Endothelial cell of umbilical vein (primary cell): ENCODE measurements around the gene TACC3. TPM values are rescaled to one million over a fixed set of nuclear protein-coding genes. Genes with fewer than 3 reads are reported as not detected.

Experiments
- BruUV-seq: library from RNA; stranded (reverse); fragments of 400-500 nt; replicated peaks from 2 replicates; lab custom pipeline; 2021; lab: Mats Ljungman, UMichigan
- CTCF ChIA-PET: fragments of 300-600, 350-600 bp; sonication (Branson Sonifier 250); formaldehyde crosslinking; loops from one replicate; lab custom pipeline; 2021; ENCODE audit warnings: antibody characterized with exemption, inconsistent platforms; lab: Charles Lee
- POLR2A ChIA-PET: fragments of 300-600, 350-600 bp; sonication (Branson Sonifier 250); formaldehyde crosslinking; loops from one replicate; lab custom pipeline; 2021; ENCODE audit warnings: antibody characterized with exemption, inconsistent platforms; lab: Charles Lee
- DNase-seq: peaks from one replicate; pipeline ENCODE4 v3.0.0-alpha.2; 2011; ENCODE audit warnings: low read depth, low spot score
- FAIRE-seq: peaks from 2 replicates; lab custom pipeline; 2011; peaks lifted over from hg19 to GRCh38; lab: Jason Lieb, UNC
- H2AFZ ChIP-seq: 2 replicates; pipeline ENCODE4 v1.6.0; 2012; ENCODE audit warnings: low read depth, low read length, control low read depth, inconsistent platforms
- H3K27ac ChIP-seq: 2 replicates; pipeline ENCODE4 v1.5.1; 2011; ENCODE audit warnings: low read depth, mild to moderate bottlenecking, control low read depth, low read length, moderate library complexity; ENCODE audit not compliant: insufficient read depth
- H3K27me3 ChIP-seq, 2 experiments: 2 replicates each; pipeline versions ENCODE4 v1.6.0 to v1.6.1; 2011; ENCODE audit warnings: low read length in 2 of 2, mixed read lengths in 1 of 2; ENCODE audit not compliant: control insufficient read depth in 2 of 2, insufficient read depth in 2 of 2
- H3K36me3 ChIP-seq, 2 experiments: 2 replicates in 1 of 2; 3 replicates in 1 of 2; pipeline ENCODE4 v1.5.1; 2011; ENCODE audit warnings: low read length in 2 of 2, mild to moderate bottlenecking in 1 of 2, moderate library complexity in 1 of 2; ENCODE audit not compliant: control insufficient read depth in 2 of 2, insufficient read depth in 2 of 2; ENCODE audit errors: extremely low read depth in 1 of 2
- H3K4me1 ChIP-seq: 3 replicates; pipeline ENCODE4 v1.5.1; 2011; ENCODE audit warnings: mild to moderate bottlenecking, low read length; ENCODE audit not compliant: control insufficient read depth, insufficient read depth; ENCODE audit errors: extremely low read depth
- H3K4me2 ChIP-seq: 2 replicates; pipeline ENCODE4 v1.6.1; 2011; ENCODE audit warnings: low read length, control low read depth, mixed read lengths; ENCODE audit not compliant: insufficient read depth
- H3K4me3 ChIP-seq, 3 experiments: fragments of 200-600 bp in 1 of 3; sonication (generic), shearing (Covaris generic) in 1 of 3; replicated peaks in 1 of 3; 2 replicates each; pipeline ENCODE4 v1.5.1; 2011 to 2016; ENCODE audit warnings: control low read depth in 3 of 3, low read length in 3 of 3, mild to moderate bottlenecking in 2 of 3, inconsistent platforms in 1 of 3, low read depth in 1 of 3, moderate library complexity in 1 of 3; ENCODE audit not compliant: insufficient read depth in 1 of 3
- H3K79me2 ChIP-seq: 2 replicates; pipeline ENCODE4 v1.6.0; 2012; ENCODE audit warnings: low read length, inconsistent platforms; ENCODE audit not compliant: control insufficient read depth, insufficient read depth
- H3K9ac ChIP-seq: replicated peaks from 2 replicates; pipeline ENCODE3; 2011; ENCODE audit warnings: low read length, control low read depth; ENCODE audit not compliant: insufficient read depth; ENCODE audit errors: extremely low read depth
- H3K9me1 ChIP-seq: replicated peaks from 3 replicates; pipeline ENCODE4 v1.6.0; 2011; ENCODE audit warnings: mild to moderate bottlenecking, low read length; ENCODE audit not compliant: control insufficient read depth, insufficient read depth; ENCODE audit errors: extremely low read depth
- H3K9me3 ChIP-seq: replicated peaks from 2 replicates; pipeline ENCODE4 v1.5.1; 2012; ENCODE audit warnings: low read length, inconsistent platforms; ENCODE audit not compliant: control insufficient read depth, insufficient read depth
- H4K20me1 ChIP-seq: replicated peaks from 2 replicates; pipeline ENCODE3; 2011; ENCODE audit warnings: mild to moderate bottlenecking, low read length; ENCODE audit not compliant: control insufficient read depth, insufficient read depth; ENCODE audit errors: extremely low read depth
- CTCF ChIP-seq, 2 donors: IDR thresholded peaks; 1 replicate in 1 of 2; 2 replicates in 1 of 2; pipeline ENCODE4 v1.5.1; 2011; ENCODE audit warnings: low read length in 2 of 2, mild to moderate bottlenecking in 2 of 2, moderate library complexity in 2 of 2, control low read depth in 1 of 2, inconsistent platforms in 1 of 2, low read depth in 1 of 2; ENCODE audit not compliant: insufficient read depth in 1 of 2; ENCODE audit errors: extremely low read depth in 1 of 2
- GATA2 ChIP-seq: IDR thresholded peaks from 2 replicates; pipeline ENCODE4 v1.7.0; 2011; ENCODE audit warnings: low read depth, mild to moderate bottlenecking, moderate library complexity, mixed read lengths, low read length; ENCODE audit not compliant: insufficient read length, insufficient read depth
- MYC ChIP-seq: IDR thresholded peaks from one replicate; pipeline ENCODE4 v1.6.1; 2011; ENCODE audit warnings: mild to moderate bottlenecking, low read depth, low read length
- POLR2A ChIP-seq: IDR thresholded peaks from 2 replicates; pipeline ENCODE4 v1.6.1; 2012; ENCODE audit warnings: low read depth, mild to moderate bottlenecking, control low read depth, low read length
- dilution Hi-C: fragments of 300-500 bp; cut with MboI; formaldehyde crosslinking; loops from one replicate; pipeline ENCODE4 v1.15.0; 2019; ENCODE audit warnings: low sequenced_read_pairs; ENCODE audit not compliant: extremely low pct_ligation_motif_present
- intact Hi-C: fragments of 100-400 bp; cut with micrococcal nuclease; formaldehyde crosslinking; loops from one replicate; pipeline ENCODE4 v1.10.0; 2022
- polyA plus RNA-seq, 4 experiments: library from polyadenylated mRNA; depleted of rRNA in 3 of 4; stranded (reverse) in 3 of 4; unstranded in 1 of 4; fragments of >200 nt; gene quantifications; 2 replicates each; pipeline versions ENCODE4 v1.2.1 to v1.2.3, GENCODE V29; 2011 to 2012; ENCODE audit warnings: missing spikeins in 1 of 4
- total RNA-seq: library from RNA; stranded (reverse); gene quantifications from 2 replicates; pipeline ENCODE4 v1.2.3, GENCODE V29; 2021
- TF ChIP-seq, protein P1 (sequence below): IDR thresholded peaks from 2 replicates; pipeline ENCODE4 v1.6.1; 2011; ENCODE audit not compliant: insufficient read depth, insufficient read length

Gene TACC3
- total and polyA plus RNA-seq, 2 donors (not counting 3 experiments of a cell fraction or from before 2014, with no cell fraction given), result 54.5 to 135 TPM

DNA sequence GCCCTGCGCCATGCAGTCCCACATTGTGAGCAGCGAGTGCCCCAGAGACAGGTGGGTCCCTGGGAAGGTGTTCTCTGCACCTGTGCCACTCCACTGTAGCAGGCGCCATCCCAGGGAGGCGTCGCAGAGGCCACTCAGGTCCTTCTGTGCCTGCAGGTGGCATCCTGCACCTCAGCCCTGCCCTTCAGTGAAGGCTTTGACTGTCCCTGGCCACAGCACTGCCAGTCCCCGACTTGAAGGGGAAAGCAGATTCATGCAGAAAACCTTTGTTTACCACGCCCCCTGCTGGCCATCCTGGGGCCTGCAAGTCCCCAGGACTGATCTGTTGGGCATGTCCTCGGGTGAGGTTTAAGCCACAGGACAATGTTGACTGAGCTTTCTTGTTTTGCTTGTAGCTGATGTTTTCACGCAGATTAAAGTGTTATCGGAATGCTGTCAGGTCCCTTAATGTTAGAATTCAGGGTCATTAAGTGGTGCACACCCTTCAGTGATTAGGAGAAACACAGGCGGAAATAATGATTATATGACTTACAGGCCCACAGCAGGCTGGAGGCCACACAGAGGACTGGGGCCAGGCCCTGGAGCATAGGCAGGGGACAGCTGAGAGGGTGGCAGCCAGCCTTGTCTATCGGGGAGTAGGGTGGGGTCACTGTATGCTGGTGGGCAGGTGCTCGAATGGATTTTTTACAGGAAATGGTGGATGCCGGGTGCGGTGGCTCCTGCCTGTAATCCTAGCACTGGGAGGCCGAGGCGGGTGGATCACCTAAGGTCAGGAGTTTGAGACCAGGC, 5.0 kb downstream of the TACC3 start:
- peak overlapping the region; percentile 31 for H2AFZ ChIP-seq
- ChIA-PET POLR2A (no interaction called here), CTCF (interaction anchor here (0.7 to 12.0 kb wide), 8 partner anchors 12 to 43 kb away, joined by 3 to 347 read pairs (median 6); partner anchors contain the start of genes FAM53A and SLBP)
- H3K4me1 ChIP-seq, result peaks cover 47% of the 10 kb centered on the region
- H4K20me1 ChIP-seq, result no peaks in the 10 kb centered on the region
- peak; percentile 93 for DNase-seq
- dilution Hi-C loops (no loop called here), intact Hi-C loops (loop anchor here (1.0 kb wide), 1 partner anchor 33 kb away; no protein-coding TSS in a partner anchor)
- H3K36me3 ChIP-seq, result peaks cover 6 to 11% of the 10 kb centered on the region in 2 experiments
- H3K9ac ChIP-seq, result peak overlapping the region; percentile 56
- FAIRE-seq, result peak; percentile 95
- TF ChIP-seq MYC (no peak), GATA2 (no peak), POLR2A (no peak), CTCF (IDR thresholded peaks at IDR 0.05; ENCODE audit: extremely low read depth in 1 of 2, insufficient read depth in 1 of 2, low read depth in 1 of 2, low read length in 2 of 2) (peak; percentile 97 to 98)
- TF ChIP-seq, protein P1, sequence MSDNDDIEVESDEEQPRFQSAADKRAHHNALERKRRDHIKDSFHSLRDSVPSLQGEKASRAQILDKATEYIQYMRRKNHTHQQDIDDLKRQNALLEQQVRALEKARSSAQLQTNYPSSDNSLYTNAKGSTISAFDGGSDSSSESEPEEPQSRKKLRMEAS, result no peak
- no peaks in the 10 kb centered on the region for H3K9me1 ChIP-seq
- H3K4me2 ChIP-seq, result peak overlapping the region; percentile 12
- BruUV-seq, result no TSS peak
- no peaks in the 10 kb centered on the region for H3K9me3 ChIP-seq
- no peaks in the 10 kb centered on the region for H3K27me3 ChIP-seq
- H3K4me3 ChIP-seq, result no peak overlapping the region
- peak overlapping the region; percentile 70 for H3K27ac ChIP-seq
- H3K79me2 ChIP-seq, result peaks cover 76% of the 10 kb centered on the region
